ENCODE results near the gene KIAA1614. TPM values are rescaled to one million over a fixed set of nuclear protein-coding genes. Genes with fewer than 3 reads are reported as not detected.

KIAA1614 gene
- total and polyA plus RNA-seq, 3 donors from 2014 or later, result 3.7 to 4.0 (median 3.7) TPM

DNA sequence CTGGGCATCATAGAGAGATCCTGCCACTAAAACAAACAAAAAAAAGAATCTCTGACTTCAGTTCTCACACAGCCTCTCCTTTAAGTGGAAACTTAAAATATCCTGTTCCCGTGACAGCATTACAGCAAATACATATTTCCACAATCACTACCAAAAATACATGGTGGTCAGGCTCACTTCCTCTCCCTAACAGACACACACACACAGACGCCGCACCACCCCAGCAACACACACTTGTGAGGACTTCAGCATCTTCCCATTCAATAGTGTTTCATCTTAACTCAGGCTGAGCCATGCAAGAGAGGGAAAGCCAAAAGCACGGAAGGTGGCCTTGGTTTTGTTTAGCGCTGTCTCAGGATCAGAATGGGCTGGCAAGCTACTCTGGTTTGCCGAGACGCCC lies 21.9 kb downstream of the KIAA1614 start:
- WGBS, 2 donors, result 55 to 77% methylated on average over 5 to 7 of the region's 7 CpGs
- H3K4me1 ChIP-seq, result no peaks in the 10 kb centered on the region
- no peak overlapping the region for H3K27ac ChIP-seq
- H3K27me3 ChIP-seq, result no peaks in the 10 kb centered on the region
- DNase-seq, result no peak
- no peak overlapping the region for H3K4me3 ChIP-seq
- intact Hi-C loops (cut with DNase I; ENCODE audit: low total_unique reads), result no loop called here
- no peaks in the 10 kb centered on the region for H3K36me3 ChIP-seq (ENCODE audit: low read depth, missing control alignments)
- no peak for TF ChIP-seq POLR2A (IDR thresholded peaks at IDR 0.05)
- TF ChIP-seq, protein P1, sequence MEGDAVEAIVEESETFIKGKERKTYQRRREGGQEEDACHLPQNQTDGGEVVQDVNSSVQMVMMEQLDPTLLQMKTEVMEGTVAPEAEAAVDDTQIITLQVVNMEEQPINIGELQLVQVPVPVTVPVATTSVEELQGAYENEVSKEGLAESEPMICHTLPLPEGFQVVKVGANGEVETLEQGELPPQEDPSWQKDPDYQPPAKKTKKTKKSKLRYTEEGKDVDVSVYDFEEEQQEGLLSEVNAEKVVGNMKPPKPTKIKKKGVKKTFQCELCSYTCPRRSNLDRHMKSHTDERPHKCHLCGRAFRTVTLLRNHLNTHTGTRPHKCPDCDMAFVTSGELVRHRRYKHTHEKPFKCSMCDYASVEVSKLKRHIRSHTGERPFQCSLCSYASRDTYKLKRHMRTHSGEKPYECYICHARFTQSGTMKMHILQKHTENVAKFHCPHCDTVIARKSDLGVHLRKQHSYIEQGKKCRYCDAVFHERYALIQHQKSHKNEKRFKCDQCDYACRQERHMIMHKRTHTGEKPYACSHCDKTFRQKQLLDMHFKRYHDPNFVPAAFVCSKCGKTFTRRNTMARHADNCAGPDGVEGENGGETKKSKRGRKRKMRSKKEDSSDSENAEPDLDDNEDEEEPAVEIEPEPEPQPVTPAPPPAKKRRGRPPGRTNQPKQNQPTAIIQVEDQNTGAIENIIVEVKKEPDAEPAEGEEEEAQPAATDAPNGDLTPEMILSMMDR (IDR thresholded peaks at IDR 0.05), result no peak
- no peaks in the 10 kb centered on the region for H3K9me3 ChIP-seq

DNA sequence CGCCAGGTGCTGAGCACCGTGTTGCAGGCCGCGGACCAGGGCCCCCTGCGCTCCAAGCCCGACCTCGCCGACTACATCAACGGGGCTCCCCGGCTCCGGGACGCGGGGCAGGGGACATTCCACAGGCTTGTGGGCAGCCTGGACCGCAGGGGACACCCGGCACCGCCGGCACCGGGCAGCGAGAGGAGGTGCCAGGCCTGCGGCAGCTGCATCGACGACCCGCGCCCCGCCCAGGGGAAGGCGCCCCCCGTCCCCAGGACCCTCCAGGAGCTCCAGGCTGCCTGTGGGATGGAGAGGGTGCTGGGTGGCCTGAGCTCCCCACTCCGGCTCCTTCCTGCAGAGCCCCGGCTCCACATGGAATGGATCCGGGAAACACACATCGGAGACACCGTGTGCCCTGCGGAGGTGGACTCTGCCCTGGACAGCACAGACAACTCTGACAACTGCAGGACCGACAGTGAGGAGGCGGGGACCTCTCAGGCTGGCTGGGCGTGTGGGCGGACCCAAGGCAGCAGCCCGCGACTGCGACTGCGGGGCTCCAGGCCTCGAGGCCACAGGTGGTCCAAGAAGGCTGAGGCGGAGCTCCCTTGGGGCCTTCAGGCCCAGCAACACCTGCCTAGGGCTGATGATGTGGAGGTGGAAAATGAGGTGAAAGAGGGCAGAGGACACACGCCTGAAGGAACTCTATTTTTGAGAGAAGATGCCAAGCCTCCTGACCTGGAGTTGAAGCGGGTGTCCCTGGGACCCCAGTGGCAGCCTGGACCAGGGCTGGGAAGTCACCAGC lies 22.8 kb downstream of the KIAA1614 start:
- no peak overlapping the region for H3K27ac ChIP-seq
- H3K36me3 ChIP-seq (ENCODE audit: low read depth, missing control alignments), result no peaks in the 10 kb centered on the region
- no peak for DNase-seq
- no peaks in the 10 kb centered on the region for H3K4me1 ChIP-seq
- 60 to 79% methylated on average over 5 to 31 of the region's 45 CpGs for WGBS, 2 donors
- H3K27me3 ChIP-seq, result no peaks in the 10 kb centered on the region
- intact Hi-C loops (cut with DNase I; ENCODE audit: low total_unique reads), result no loop called here
- TF ChIP-seq, protein P1 (IDR thresholded peaks at IDR 0.05), result no peak
- no peak for TF ChIP-seq POLR2A (IDR thresholded peaks at IDR 0.05)
- H3K9me3 ChIP-seq, result no peaks in the 10 kb centered on the region
- no peak overlapping the region for H3K4me3 ChIP-seq

DNA sequence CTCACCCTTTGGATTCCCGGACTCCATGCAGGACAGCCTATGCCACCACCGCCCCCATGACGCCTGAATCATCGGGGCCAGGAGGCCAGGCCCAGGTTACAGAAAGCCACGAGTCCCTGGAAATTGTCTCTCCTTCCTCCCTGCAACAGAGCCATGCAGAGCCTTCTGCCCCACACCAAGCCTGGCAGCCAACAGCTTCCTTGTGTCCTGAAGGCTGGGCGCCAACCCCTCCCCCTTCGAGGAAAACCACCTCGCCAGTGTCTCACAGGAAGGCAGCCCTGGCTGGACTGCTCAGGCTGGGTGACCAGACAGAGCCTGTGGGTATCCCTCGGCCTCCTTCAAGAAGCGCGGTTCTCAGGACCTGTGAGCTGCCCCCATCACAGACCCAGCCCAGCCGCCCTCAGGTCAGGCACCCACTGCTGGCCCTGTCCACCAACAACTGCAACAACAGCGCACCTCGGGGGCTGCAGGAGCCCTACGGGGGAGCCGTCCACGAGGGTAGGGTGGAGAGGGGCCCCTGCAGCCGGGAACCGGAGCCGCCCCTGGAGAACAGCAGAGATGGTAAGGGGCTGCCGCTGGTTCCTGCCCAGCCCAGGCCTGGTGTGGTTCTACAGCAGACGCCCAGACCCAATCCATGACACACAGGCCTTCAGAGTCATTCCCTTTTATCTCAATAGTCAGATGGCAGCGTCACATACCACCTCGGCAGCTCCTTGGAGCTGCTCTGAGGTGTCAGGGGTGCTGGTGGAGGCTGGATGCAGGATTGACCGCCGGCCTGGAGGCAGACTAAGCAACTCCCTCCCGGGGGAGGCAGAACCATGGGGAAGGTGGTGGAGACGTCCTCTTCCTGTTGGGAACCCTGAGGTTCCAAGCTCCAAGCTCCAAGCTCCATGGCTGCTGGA lies 23.7 kb downstream of the KIAA1614 start:
- Histone ChIP-seq H3K9me3 (no peaks in the 10 kb centered on the region), H3K27me3 (no peaks in the 10 kb centered on the region), H3K27ac (no peak overlapping the region), H3K4me1 (no peaks in the 10 kb centered on the region), H3K4me3 (no peak overlapping the region), H3K36me3 (ENCODE audit: low read depth, missing control alignments) (no peaks in the 10 kb centered on the region)
- DNase-seq, result no peak
- intact Hi-C loops (cut with DNase I; ENCODE audit: low total_unique reads), result no loop called here
- 90 to 92% methylated on average over 17 to 28 of the region's 28 CpGs for WGBS, 2 donors
- TF ChIP-seq, protein P1 (IDR thresholded peaks at IDR 0.05), result no peak
- no peak for TF ChIP-seq POLR2A (IDR thresholded peaks at IDR 0.05)

DNA sequence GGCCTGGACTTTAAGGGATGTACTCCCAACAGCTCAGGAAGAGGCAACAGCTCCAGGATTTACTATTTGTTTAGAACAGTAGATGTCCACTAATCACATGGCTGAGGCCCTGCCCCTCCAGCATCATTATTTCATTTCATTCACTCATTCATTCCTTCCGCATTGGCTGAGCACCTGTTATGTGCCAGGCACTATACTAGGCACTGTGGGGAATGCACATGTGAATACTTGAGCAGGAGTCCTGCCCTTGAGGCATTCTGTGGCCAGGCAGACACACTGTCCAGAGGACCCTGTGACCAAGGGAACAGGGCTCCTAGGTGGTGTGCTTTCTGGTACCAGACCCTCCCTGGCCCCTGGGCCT lies 24.3 kb downstream of the KIAA1614 start:
- H3K27ac ChIP-seq, result no peak overlapping the region
- H3K4me1 ChIP-seq, result no peaks in the 10 kb centered on the region
- no peak overlapping the region for H3K4me3 ChIP-seq
- no peaks in the 10 kb centered on the region for H3K9me3 ChIP-seq
- intact Hi-C loops (cut with DNase I; ENCODE audit: low total_unique reads), result no loop called here
- no peaks in the 10 kb centered on the region for H3K36me3 ChIP-seq (ENCODE audit: low read depth, missing control alignments)
- WGBS, 2 donors, result 100% methylated on average over 1 of the region's 1 CpG
- TF ChIP-seq, protein P1 (IDR thresholded peaks at IDR 0.05), result no peak
- no peak for TF ChIP-seq POLR2A (IDR thresholded peaks at IDR 0.05)
- H3K27me3 ChIP-seq, result no peaks in the 10 kb centered on the region
- DNase-seq, result no peak
